Stimulated activated naive B cell treated with anti-CD40 and anti-IgM and Interleukin-4, amounts not matched to agents 10 μg/mL and 1 μg/mL and 100 μg/mL, for 72 hours (primary cell): ENCODE results near the gene RBM44.

Experiments
- ATAC-seq, 2 donors: fragments of 150-1000 bp; cut with Tn5 transposase; replicated peaks; 2 replicates each; pipeline ENCODE4 v1.10.0; 2021; ENCODE audit warnings: moderate library complexity in 1 of 2
- DNase-seq: peaks from one replicate; pipeline ENCODE4 v3.0.0; 2021
- H3K27ac Mint-ChIP-seq: one replicate; pipeline ENCODE4 v1.8.0; 2022; ENCODE audit warnings: mild to moderate bottlenecking, mixed read lengths
- H3K27me3 Mint-ChIP-seq, 2 donors: one replicate each; pipeline ENCODE4 v1.8.0; 2022; ENCODE audit warnings: mixed read lengths in 2 of 2
- H3K36me3 Mint-ChIP-seq, 2 donors: one replicate each; pipeline ENCODE4 v1.8.0; 2022; ENCODE audit warnings: mixed read lengths in 2 of 2, mild to moderate bottlenecking in 1 of 2
- H3K4me1 Mint-ChIP-seq, 2 donors: one replicate each; pipeline ENCODE4 v1.8.0; 2022; ENCODE audit warnings: mixed read lengths in 2 of 2, mild to moderate bottlenecking in 1 of 2
- H3K4me3 Mint-ChIP-seq, 2 donors: one replicate each; pipeline ENCODE4 v1.8.0; 2022; ENCODE audit warnings: mild to moderate bottlenecking in 2 of 2, mixed read lengths in 2 of 2, moderate library complexity in 1 of 2
- H3K9me3 Mint-ChIP-seq, 2 donors: one replicate each; pipeline ENCODE4 v1.8.0; 2022; ENCODE audit warnings: mixed read lengths in 2 of 2, mild to moderate bottlenecking in 1 of 2

Gene RBM44

GRCh38 chr2:237875256-237876060 lies 76.9 kb downstream of the RBM44 start:
- Mint-ChIP-seq H3K9me3 (no peaks in the 10 kb centered on the region), H3K36me3 (no peaks in the 10 kb centered on the region), H3K27me3 (peaks cover 28 to 41% of the 10 kb centered on the region in 2 donors), H3K4me3 (no peak overlapping the region), H3K4me1 (peaks cover 4 to 24% of the 10 kb centered on the region in 2 donors), H3K27ac (no peak overlapping the region)
- no peak for ATAC-seq
- no peak for DNase-seq

GRCh38 chr2:237876061-237876526 lies 77.5 kb downstream of the RBM44 start:
- Mint-ChIP-seq H3K36me3 (no peaks in the 10 kb centered on the region), H3K27ac (no peak overlapping the region)
- no peak for ATAC-seq

GRCh38 chr2:237876532-237876931 lies 78.0 kb downstream of the RBM44 start:
- no peaks in the 10 kb centered on the region for H3K36me3 Mint-ChIP-seq
- no peak overlapping the region for H3K4me3 Mint-ChIP-seq
- no peak for ATAC-seq
- no peak for DNase-seq
- peaks cover 17 to 30% of the 10 kb centered on the region in 2 donors for H3K27me3 Mint-ChIP-seq
- peaks cover 4 to 13% of the 10 kb centered on the region in 2 donors for H3K4me1 Mint-ChIP-seq
- H3K9me3 Mint-ChIP-seq = no peaks in the 10 kb centered on the region
- H3K27ac Mint-ChIP-seq = no peak overlapping the region

More at GRCh38 chr2:237876061-237876526, 77.5 kb downstream of the RBM44 start:
- no peak overlapping the region for H3K4me3 Mint-ChIP-seq
- DNase-seq = no peak
- H3K9me3 Mint-ChIP-seq = no peaks in the 10 kb centered on the region
- peaks cover 4 to 18% of the 10 kb centered on the region in 2 donors for H3K4me1 Mint-ChIP-seq
- H3K27me3 Mint-ChIP-seq = peaks cover 22 to 35% of the 10 kb centered on the region in 2 donors

GRCh38 chr2:237876951-237877491 lies 78.4 kb downstream of the RBM44 start:
- Mint-ChIP-seq H3K27ac (no peak overlapping the region), H3K27me3 (peaks cover 15 to 25% of the 10 kb centered on the region in 2 donors), H3K4me1 (peaks cover 4 to 12% of the 10 kb centered on the region in 2 donors), H3K4me3 (no peak overlapping the region), H3K9me3 (no peaks in the 10 kb centered on the region), H3K36me3 (no peaks in the 10 kb centered on the region)
- DNase-seq (no peak), ATAC-seq (no peak)

- Mint-ChIP-seq H3K27me3 (peaks cover 15 to 21% of the 10 kb centered on the region in 2 donors), H3K27ac (no peak overlapping the region), H3K36me3 (no peaks in the 10 kb centered on the region), H3K4me1 (peaks cover 4 to 12% of the 10 kb centered on the region in 2 donors), H3K4me3 (no peak overlapping the region), H3K9me3 (no peaks in the 10 kb centered on the region)
- DNase-seq = no peak
- ATAC-seq = no peak
Observed at GRCh38 chr2:237877576-237878307, 79.2 kb downstream of the RBM44 start.

- no peak overlapping the region for H3K27ac Mint-ChIP-seq
- DNase-seq (no peak), ATAC-seq (no peak)
- no peak overlapping the region for H3K4me3 Mint-ChIP-seq
- no peaks in the 10 kb centered on the region for H3K9me3 Mint-ChIP-seq
- peaks cover 15 to 18% of the 10 kb centered on the region in 2 donors for H3K27me3 Mint-ChIP-seq
- H3K36me3 Mint-ChIP-seq = no peaks in the 10 kb centered on the region
- peaks cover 4 to 8% of the 10 kb centered on the region in 2 donors for H3K4me1 Mint-ChIP-seq
Observed at GRCh38 chr2:237878321-237879057, 79.9 kb downstream of the RBM44 start.

- Mint-ChIP-seq H3K9me3 (no peaks in the 10 kb centered on the region), H3K27me3 (peaks cover 11 to 13% of the 10 kb centered on the region in 2 donors), H3K27ac (no peak overlapping the region), H3K36me3 (no peaks in the 10 kb centered on the region), H3K4me1 (peaks cover 0 to 3% of the 10 kb centered on the region in 2 donors), H3K4me3 (no peak overlapping the region)
- no peak for DNase-seq
- ATAC-seq = no peak
Observed at GRCh38 chr2:237879058-237879430, 80.5 kb downstream of the RBM44 start.

- H3K27ac Mint-ChIP-seq = no peak overlapping the region
- H3K9me3 Mint-ChIP-seq = no peaks in the 10 kb centered on the region
- DNase-seq (no peak), ATAC-seq (no peak)
- peaks cover 4 to 6% of the 10 kb centered on the region in 2 donors for H3K27me3 Mint-ChIP-seq
- no peaks in the 10 kb centered on the region for H3K4me1 Mint-ChIP-seq
- no peak overlapping the region for H3K4me3 Mint-ChIP-seq
- no peaks in the 10 kb centered on the region for H3K36me3 Mint-ChIP-seq
Observed at GRCh38 chr2:237879991-237880560, 81.5 kb downstream of the RBM44 start.

- no peak for ATAC-seq
Observed at GRCh38 chr2:237882510-237883481, 84.2 kb downstream of the RBM44 start.

GRCh38 chr2:237883951-237884446 lies 85.4 kb downstream of the RBM44 start:
- H3K27me3 Mint-ChIP-seq = no peaks in the 10 kb centered on the region
- H3K27ac Mint-ChIP-seq = no peak overlapping the region
- no peaks in the 10 kb centered on the region for H3K4me1 Mint-ChIP-seq
- no peak overlapping the region for H3K4me3 Mint-ChIP-seq
- H3K9me3 Mint-ChIP-seq = no peaks in the 10 kb centered on the region
- ATAC-seq (no peak), DNase-seq (no peak)
- no peaks in the 10 kb centered on the region for H3K36me3 Mint-ChIP-seq

More at GRCh38 chr2:237882510-237883481, 84.2 kb downstream of the RBM44 start:
- Mint-ChIP-seq H3K27me3 (no peaks in the 10 kb centered on the region), H3K4me3 (no peak overlapping the region), H3K4me1 (no peaks in the 10 kb centered on the region), H3K27ac (no peak overlapping the region), H3K36me3 (no peaks in the 10 kb centered on the region), H3K9me3 (no peaks in the 10 kb centered on the region)
- DNase-seq = no peak

- Mint-ChIP-seq H3K36me3 (no peaks in the 10 kb centered on the region), H3K4me3 (no peak overlapping the region), H3K27me3 (no peaks in the 10 kb centered on the region), H3K27ac (no peak overlapping the region), H3K9me3 (no peaks in the 10 kb centered on the region), H3K4me1 (peaks cover 0 to under 1% of the 10 kb centered on the region in 2 donors)
- DNase-seq (no peak), ATAC-seq (no peak)
Observed at GRCh38 chr2:237884681-237885080, 86.1 kb downstream of the RBM44 start.

GRCh38 chr2:237885111-237885930 lies 86.7 kb downstream of the RBM44 start:
- Mint-ChIP-seq H3K4me1 (peaks cover 0 to 6% of the 10 kb centered on the region in 2 donors), H3K9me3 (no peaks in the 10 kb centered on the region), H3K27me3 (no peaks in the 10 kb centered on the region), H3K4me3 (no peak overlapping the region), H3K27ac (no peak overlapping the region), H3K36me3 (no peaks in the 10 kb centered on the region)
- no peak for ATAC-seq
- no peak for DNase-seq
